ENCODE data around the gene PNISR.
"Not testable (repeated sequence)": the region's sequence is repeated elsewhere in the genome, so short reads cannot be mapped to it uniquely, and the experiment has no call there.

PNISR gene, protein sequence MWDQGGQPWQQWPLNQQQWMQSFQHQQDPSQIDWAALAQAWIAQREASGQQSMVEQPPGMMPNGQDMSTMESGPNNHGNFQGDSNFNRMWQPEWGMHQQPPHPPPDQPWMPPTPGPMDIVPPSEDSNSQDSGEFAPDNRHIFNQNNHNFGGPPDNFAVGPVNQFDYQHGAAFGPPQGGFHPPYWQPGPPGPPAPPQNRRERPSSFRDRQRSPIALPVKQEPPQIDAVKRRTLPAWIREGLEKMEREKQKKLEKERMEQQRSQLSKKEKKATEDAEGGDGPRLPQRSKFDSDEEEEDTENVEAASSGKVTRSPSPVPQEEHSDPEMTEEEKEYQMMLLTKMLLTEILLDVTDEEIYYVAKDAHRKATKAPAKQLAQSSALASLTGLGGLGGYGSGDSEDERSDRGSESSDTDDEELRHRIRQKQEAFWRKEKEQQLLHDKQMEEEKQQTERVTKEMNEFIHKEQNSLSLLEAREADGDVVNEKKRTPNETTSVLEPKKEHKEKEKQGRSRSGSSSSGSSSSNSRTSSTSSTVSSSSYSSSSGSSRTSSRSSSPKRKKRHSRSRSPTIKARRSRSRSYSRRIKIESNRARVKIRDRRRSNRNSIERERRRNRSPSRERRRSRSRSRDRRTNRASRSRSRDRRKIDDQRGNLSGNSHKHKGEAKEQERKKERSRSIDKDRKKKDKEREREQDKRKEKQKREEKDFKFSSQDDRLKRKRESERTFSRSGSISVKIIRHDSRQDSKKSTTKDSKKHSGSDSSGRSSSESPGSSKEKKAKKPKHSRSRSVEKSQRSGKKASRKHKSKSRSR

DNA sequence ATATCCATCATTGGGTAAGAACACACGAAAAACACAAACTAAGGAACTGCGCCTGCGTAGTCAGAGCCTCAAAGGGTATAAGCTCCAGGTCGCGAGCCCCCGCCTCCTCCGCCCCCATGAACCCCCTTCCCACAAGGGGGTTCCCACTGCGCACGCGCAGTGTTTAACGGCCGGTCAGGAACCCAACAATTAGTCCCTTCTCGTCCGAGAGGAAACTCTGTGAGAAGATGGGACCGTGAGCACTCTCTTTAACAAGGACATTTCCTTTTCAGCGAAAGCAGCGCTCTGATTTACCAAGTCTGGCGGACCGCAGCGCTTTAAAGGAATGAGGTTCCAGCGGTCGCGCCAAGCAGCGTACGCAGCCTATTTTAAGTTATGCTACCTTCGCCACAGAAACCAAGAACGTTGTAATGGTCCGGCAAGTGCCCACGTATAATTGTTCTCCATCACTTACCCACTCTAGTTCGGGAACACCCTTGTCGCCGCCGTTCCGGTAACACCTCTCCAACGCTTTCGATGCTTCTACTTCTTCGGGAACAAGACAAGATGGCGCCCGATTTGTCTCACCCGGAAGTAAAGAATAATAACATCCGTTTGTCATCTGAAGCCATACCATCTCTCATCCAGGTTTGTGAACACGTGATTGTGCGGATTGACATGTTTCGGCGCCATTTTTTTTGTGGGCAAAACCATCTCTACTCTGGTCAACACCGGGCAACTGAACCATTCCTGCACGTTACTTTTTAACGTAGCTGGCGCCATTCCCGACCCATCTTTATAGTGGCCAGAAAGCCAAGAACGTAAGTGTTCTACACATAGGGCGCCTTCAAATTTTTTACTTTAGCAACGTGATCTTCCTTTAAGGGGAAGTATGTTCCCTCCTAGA is at the start of gene PNISR:
TSS of gene PNISR (minus strand) at position 548 of the 886 bp plus-strand sequence. CDS start 10,649 bp downstream, outside the sequence.
- TF ChIP-seq, protein P1, sequence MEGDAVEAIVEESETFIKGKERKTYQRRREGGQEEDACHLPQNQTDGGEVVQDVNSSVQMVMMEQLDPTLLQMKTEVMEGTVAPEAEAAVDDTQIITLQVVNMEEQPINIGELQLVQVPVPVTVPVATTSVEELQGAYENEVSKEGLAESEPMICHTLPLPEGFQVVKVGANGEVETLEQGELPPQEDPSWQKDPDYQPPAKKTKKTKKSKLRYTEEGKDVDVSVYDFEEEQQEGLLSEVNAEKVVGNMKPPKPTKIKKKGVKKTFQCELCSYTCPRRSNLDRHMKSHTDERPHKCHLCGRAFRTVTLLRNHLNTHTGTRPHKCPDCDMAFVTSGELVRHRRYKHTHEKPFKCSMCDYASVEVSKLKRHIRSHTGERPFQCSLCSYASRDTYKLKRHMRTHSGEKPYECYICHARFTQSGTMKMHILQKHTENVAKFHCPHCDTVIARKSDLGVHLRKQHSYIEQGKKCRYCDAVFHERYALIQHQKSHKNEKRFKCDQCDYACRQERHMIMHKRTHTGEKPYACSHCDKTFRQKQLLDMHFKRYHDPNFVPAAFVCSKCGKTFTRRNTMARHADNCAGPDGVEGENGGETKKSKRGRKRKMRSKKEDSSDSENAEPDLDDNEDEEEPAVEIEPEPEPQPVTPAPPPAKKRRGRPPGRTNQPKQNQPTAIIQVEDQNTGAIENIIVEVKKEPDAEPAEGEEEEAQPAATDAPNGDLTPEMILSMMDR (IDR thresholded peaks at IDR 0.05; ENCODE audit: borderline replicate concordance, insufficient read depth, low read depth, low read length), result no peak
- peak within 1 kb of the TSS; percentile 73 for H3K4me3 ChIP-seq (ENCODE audit: low read depth, low read length)

GRCh38 chr6:99473730-99474129 is 48.6 kb upstream of the PNISR start:
- TF ChIP-seq, protein P1 (IDR thresholded peaks at IDR 0.05; ENCODE audit: borderline replicate concordance, insufficient read depth, low read depth, low read length), result no peak
- no peak overlapping the region for H3K4me3 ChIP-seq (ENCODE audit: low read depth, low read length)

GRCh38 chr6:99471638-99472037 is 46.5 kb upstream of the PNISR start:
- TF ChIP-seq, protein P1 (IDR thresholded peaks at IDR 0.05; ENCODE audit: borderline replicate concordance, insufficient read depth, low read depth, low read length), result no peak
- no peak overlapping the region for H3K4me3 ChIP-seq (ENCODE audit: low read depth, low read length)

GRCh38 chr6:99467509-99468106 is 42.5 kb upstream of the PNISR start:
- TF ChIP-seq, protein P1 (IDR thresholded peaks at IDR 0.05; ENCODE audit: borderline replicate concordance, insufficient read depth, low read depth, low read length), result peak; percentile 27; the same call in 1 of the 2 replicates
- H3K4me3 ChIP-seq (ENCODE audit: low read depth, low read length), result no peak overlapping the region

DNA sequence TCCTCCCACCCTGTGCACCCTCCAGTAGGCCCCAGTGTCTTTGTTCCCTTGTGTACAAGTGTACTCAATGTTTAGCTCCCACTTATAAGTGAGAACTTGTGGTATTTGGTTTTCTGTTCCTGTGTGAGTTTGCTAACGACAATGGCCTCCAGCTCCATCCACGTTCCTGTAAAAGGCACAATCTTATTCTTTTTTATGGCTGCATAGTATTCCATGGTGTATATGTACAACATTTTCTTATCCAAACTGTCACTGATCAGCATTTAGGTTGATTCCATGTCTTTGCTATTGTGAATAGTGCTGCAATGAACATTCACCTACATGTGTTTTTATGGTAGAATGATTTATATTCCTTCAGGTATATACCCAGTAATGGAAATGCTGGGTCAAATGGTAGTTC is 34.0 kb upstream of the PNISR start:
- H3K4me3 ChIP-seq (ENCODE audit: low read depth, low read length), result not testable (repeated sequence)

GRCh38 chr6:99458319-99458718 is 33.2 kb upstream of the PNISR start:
- no peak overlapping the region for H3K4me3 ChIP-seq (ENCODE audit: low read depth, low read length)
- TF ChIP-seq, protein P1 (IDR thresholded peaks at IDR 0.05; ENCODE audit: borderline replicate concordance, insufficient read depth, low read depth, low read length), result peak; percentile 18; the same call in 1 of the 2 replicates
